T-helper 2 cell treated with Interferon-gamma antibody and Interleukin-4, amounts not matched to agents 5 μg/mL and 100 μg/mL, for 36 hours (primary cell): ENCODE measurements around the gene HOXA6.

Experiments
- DNase-seq: peaks from one replicate; pipeline ENCODE4 v3.0.0; 2021; ENCODE audit warnings: low spot score
- H3K27ac Mint-ChIP-seq: one replicate; pipeline ENCODE4 v1.8.0; 2021; ENCODE audit warnings: mild to moderate bottlenecking, mixed read lengths
- H3K27me3 Mint-ChIP-seq: one replicate; pipeline ENCODE4 v1.8.0; 2021; ENCODE audit warnings: low read depth, mixed read lengths
- H3K36me3 Mint-ChIP-seq: one replicate; pipeline ENCODE4 v1.8.0; 2021; ENCODE audit warnings: low read depth, mixed read lengths
- H3K4me1 Mint-ChIP-seq: one replicate; pipeline ENCODE4 v1.8.0; 2021; ENCODE audit warnings: low read depth, mixed read lengths
- H3K4me3 Mint-ChIP-seq: one replicate; pipeline ENCODE4 v1.8.0; 2022; ENCODE audit warnings: mild to moderate bottlenecking, moderate library complexity, mixed read lengths
- H3K9me3 Mint-ChIP-seq: one replicate; pipeline ENCODE4 v1.8.0; 2021; ENCODE audit warnings: mixed read lengths

Gene HOXA6

DNA sequence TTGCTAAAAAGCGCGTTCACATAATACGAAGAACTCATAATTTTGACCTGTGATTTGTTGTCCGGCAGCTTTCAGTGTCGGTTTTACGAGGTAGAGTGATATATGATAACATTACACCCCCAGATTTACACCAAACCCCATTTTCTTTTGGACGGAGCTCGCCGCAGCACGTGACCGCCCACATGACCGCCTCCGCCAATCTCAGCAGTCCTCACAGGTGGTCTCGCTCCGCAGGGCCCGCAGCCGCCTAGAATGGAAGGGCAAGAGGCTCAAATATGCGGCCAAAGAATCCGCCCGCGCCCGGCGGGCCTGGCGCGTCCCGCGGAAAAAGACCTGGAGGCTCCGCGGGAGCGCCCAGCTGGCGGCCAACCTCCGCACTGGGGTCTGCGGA lies 8.9 kb upstream of the HOXA6 start, which contains the start of gene HOXA7:
Gene HOXA7 (minus strand): TSS at position 168 of the 391 bp plus-strand sequence. CDS start 130 bp downstream, at position 38.
- H3K27ac Mint-ChIP-seq = peak within 1 kb of the TSS; percentile 80
- no peaks in the 10 kb centered on the region for H3K9me3 Mint-ChIP-seq
- H3K4me1 Mint-ChIP-seq = peaks cover 17% of the 10 kb centered on the region
- peaks cover 2% of the 10 kb centered on the region for H3K36me3 Mint-ChIP-seq
- peaks cover 87% of the 10 kb centered on the region for H3K27me3 Mint-ChIP-seq
- no peak for DNase-seq
- peak within 1 kb of the TSS; percentile 18 for H3K4me3 Mint-ChIP-seq

DNA sequence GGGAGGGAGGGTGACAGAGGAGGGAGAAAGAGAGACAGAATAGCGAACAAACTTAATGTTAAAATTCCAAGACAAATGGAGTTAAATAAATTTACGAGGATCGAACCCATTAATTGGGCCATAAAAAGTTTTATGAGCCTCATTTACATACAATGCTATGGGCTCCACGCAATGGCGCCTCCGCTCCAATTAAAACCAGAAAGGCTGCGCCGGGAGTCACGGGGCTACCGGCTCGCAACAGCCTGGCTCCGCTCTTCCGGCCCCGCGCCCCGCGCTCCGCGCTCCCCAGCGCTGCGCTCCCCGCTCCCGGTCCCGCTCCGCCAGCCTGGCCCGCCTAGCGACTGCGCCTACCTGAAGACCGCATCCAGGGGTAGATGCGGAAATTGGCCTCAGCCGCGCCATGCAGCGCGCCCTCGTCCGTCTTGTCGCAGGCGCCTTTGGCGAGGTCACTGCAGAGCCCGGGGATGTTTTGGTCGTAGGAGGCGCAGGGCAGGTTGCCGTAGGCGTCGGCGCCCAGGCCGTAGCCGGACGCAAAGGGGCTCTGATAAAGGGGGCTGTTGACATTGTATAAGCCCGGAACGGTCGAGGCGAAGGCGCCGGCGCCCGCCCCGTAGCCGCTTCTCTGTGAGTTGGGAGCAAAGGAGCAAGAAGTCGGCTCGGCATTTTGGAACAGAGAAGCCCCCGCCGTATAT lies 8.4 kb upstream of the HOXA6 start:
- peaks cover 22% of the 10 kb centered on the region for H3K4me1 Mint-ChIP-seq
- peaks cover 3% of the 10 kb centered on the region for H3K36me3 Mint-ChIP-seq
- peak overlapping the region; percentile 80 for H3K27ac Mint-ChIP-seq
- H3K4me3 Mint-ChIP-seq = no peak overlapping the region
- no peaks in the 10 kb centered on the region for H3K9me3 Mint-ChIP-seq
- peaks cover 90% of the 10 kb centered on the region for H3K27me3 Mint-ChIP-seq
- DNase-seq = no peak

- DNase-seq = no peak
- H3K4me1 Mint-ChIP-seq = peaks cover 23% of the 10 kb centered on the region
- H3K27ac Mint-ChIP-seq = peak overlapping the region; percentile 80
- peak overlapping the region; percentile 52 for H3K4me3 Mint-ChIP-seq
- no peaks in the 10 kb centered on the region for H3K9me3 Mint-ChIP-seq
- H3K36me3 Mint-ChIP-seq = peaks cover 3% of the 10 kb centered on the region
- H3K27me3 Mint-ChIP-seq = peaks cover 92% of the 10 kb centered on the region
Measured at GRCh38 chr7:27154901-27155815, 7.6 kb upstream of the HOXA6 start.

DNA sequence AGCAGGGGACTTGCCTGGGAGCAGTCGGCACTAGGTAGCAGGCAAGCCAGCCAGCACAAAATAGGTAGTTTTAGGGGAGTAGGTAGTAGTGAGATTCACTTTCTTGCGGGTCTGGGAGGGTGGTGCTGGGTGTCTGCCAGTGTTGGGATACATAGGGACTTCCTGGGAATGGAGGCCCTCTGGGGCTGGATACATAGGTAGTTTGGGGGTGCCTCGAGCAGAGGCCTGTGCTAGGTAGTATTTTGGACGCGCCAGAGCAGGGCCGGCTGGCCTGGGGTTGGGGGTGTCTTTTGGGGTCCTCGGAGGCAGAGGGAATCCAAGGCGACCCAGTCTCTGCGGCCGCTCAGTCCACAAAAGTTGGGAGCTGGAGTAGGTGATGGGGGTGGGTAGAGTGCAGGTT lies 6.8 kb upstream of the HOXA6 start:
- no peak for DNase-seq
- H3K4me1 Mint-ChIP-seq = peaks cover 23% of the 10 kb centered on the region
- no peak overlapping the region for H3K4me3 Mint-ChIP-seq
- H3K27me3 Mint-ChIP-seq = peaks cover 92% of the 10 kb centered on the region
- H3K9me3 Mint-ChIP-seq = no peaks in the 10 kb centered on the region
- H3K27ac Mint-ChIP-seq = no peak overlapping the region
- peaks cover 3% of the 10 kb centered on the region for H3K36me3 Mint-ChIP-seq

- H3K4me3 Mint-ChIP-seq = no peak overlapping the region
- peaks cover 92% of the 10 kb centered on the region for H3K27me3 Mint-ChIP-seq
- H3K9me3 Mint-ChIP-seq = no peaks in the 10 kb centered on the region
- no peak overlapping the region for H3K27ac Mint-ChIP-seq
- no peak for DNase-seq
- H3K4me1 Mint-ChIP-seq = peaks cover 23% of the 10 kb centered on the region
- H3K36me3 Mint-ChIP-seq = peaks cover 3% of the 10 kb centered on the region
Measured at GRCh38 chr7:27153526-27153925, 6.0 kb upstream of the HOXA6 start.

DNA sequence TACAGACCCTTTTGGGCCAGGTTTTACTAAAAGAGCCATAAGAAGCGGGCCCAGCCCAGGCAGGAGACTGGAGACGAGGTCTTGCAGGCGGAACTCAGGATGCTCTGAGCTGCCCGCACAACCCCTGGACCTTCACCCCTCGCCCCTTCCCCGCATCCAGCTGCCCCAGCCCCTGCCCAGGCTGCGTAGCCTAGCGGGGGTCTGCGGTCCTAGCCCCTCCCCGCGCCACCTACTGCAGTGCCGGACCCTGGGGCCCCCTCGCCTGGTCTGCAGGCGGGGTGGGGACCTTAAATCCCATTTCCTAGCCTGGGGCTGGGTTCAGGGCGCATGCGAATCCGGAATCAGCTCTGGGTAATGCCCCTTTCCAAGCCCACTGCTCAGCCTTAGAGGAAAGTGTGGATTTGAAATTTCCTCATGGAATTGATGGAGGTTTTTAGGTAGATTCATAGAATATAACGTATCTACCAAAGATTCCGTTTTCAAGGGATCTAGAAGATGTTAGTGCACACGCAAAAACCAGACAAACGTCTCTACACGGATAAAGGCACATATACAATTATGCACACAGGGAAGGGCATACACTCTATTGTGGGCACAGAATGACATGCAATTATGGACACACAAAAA lies 5.4 kb upstream of the HOXA6 start:
- peaks cover 92% of the 10 kb centered on the region for H3K27me3 Mint-ChIP-seq
- H3K4me1 Mint-ChIP-seq = peaks cover 22% of the 10 kb centered on the region
- no peaks in the 10 kb centered on the region for H3K9me3 Mint-ChIP-seq
- no peak for DNase-seq
- H3K36me3 Mint-ChIP-seq = peaks cover 3% of the 10 kb centered on the region
- no peak overlapping the region for H3K4me3 Mint-ChIP-seq
- H3K27ac Mint-ChIP-seq = peak overlapping the region; percentile 8

DNA sequence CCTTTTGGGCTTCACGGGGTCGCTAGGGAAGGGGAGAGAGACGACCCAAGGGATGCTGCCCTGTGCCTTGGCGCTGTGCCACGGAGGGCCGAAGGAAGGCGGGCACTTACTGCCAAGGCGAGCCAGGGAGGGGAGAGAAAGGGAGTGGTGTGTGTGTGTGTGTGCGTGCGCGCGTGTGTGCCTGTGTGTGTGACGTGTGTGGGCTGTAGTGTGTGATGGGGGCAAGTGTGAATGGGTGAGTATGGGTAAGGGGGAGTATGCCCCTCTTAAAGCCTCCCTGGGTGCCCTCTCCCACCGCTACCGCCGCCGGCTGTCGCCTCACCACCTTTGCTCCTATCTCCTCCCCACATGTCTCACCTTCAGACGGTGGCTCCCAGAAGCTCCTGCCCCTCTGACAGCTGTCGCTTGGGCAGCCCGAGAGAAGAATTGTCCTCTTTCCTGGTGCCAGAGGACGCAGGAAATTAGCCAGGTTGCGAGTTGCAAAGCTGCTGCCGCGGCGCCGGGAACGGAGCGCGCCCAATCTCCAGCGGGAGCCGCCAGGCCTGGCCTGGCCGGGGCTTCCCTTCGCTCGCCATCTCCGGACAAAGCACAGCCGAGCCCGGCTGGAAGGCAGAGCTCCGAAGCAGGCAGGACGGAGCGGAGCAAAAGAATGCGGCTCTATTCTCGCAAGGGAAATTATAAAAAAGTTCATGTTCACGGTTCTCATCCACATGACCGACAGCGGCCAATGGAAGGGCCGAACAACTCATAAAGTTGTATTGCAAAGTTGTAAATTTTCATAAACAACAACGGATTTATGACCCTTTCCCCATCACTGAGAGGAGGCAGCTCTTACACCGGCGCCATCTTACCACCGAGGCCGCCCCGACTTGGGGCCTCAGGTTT lies 4.6 kb upstream of the HOXA6 start, which contains the start of gene HOXA3:
Gene HOXA3 (minus strand): TSS at position 653 of the 885 bp plus-strand sequence. CDS start 41,943 bp downstream, outside the sequence.
- Mint-ChIP-seq H3K9me3 (no peaks in the 10 kb centered on the region), H3K36me3 (peaks cover 3% of the 10 kb centered on the region), H3K27ac (peak within 1 kb of the TSS; percentile 68), H3K27me3 (peaks cover 91% of the 10 kb centered on the region), H3K4me3 (peak within 1 kb of the TSS; percentile 71), H3K4me1 (peaks cover 19% of the 10 kb centered on the region)
- DNase-seq = no peak

GRCh38 chr7:27151341-27151930 lies 3.9 kb upstream of the HOXA6 start:
- Mint-ChIP-seq H3K36me3 (peaks cover 3% of the 10 kb centered on the region), H3K4me1 (peaks cover 19% of the 10 kb centered on the region), H3K27me3 (peaks cover 93% of the 10 kb centered on the region), H3K9me3 (no peaks in the 10 kb centered on the region), H3K4me3 (peak overlapping the region; percentile 71), H3K27ac (peak overlapping the region; percentile 68)
- DNase-seq = no peak

GRCh38 chr7:27150568-27151340 lies 3.2 kb upstream of the HOXA6 start:
- peak overlapping the region; percentile 71 for H3K4me3 Mint-ChIP-seq
- peak; percentile 51 for DNase-seq
- no peaks in the 10 kb centered on the region for H3K9me3 Mint-ChIP-seq
- H3K27ac Mint-ChIP-seq = no peak overlapping the region
- peaks cover 3% of the 10 kb centered on the region for H3K36me3 Mint-ChIP-seq
- peaks cover 94% of the 10 kb centered on the region for H3K27me3 Mint-ChIP-seq
- peaks cover 19% of the 10 kb centered on the region for H3K4me1 Mint-ChIP-seq

DNA sequence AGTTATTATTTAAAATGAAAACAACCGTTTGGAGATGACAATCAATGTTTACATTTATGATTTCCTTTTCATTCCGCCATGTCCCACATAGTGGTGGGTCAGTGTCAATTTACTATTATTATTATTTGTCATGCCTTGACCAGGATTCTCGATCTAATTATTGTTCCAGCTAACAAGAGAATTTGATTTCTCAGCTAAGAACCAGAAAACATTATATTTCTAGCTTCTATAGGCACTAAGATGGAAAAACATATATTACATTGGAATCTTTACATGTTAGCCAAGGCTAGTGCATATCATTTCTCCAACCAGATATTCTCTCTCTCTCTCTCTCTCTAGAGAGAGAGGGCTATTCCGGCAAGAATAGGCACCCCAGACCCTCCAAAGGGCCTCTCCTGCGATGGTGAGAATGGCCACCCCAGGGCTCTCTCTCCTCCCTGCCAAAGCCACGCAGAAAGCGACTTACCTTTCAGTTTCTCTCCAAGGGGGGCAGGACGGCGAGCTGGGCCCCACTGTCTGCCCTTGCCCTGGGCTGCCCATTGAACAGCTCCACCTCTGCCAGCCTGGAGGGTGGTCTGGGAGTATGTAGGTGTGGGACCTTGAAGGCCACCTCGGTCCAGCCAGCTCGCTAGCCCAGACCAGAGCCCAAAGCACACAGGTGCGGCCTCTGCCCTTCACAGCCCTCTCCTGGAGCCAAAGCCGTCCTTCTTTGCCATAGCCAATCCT lies 2.4 kb upstream of the HOXA6 start:
- Mint-ChIP-seq H3K36me3 (peaks cover 3% of the 10 kb centered on the region), H3K9me3 (no peaks in the 10 kb centered on the region), H3K4me3 (peak overlapping the region; percentile 71), H3K4me1 (peaks cover 16% of the 10 kb centered on the region), H3K27ac (no peak overlapping the region), H3K27me3 (peaks cover 86% of the 10 kb centered on the region)
- no peak for DNase-seq

- H3K27me3 Mint-ChIP-seq = peaks cover 76% of the 10 kb centered on the region
- no peak overlapping the region for H3K27ac Mint-ChIP-seq
- H3K9me3 Mint-ChIP-seq = no peaks in the 10 kb centered on the region
- peaks cover 3% of the 10 kb centered on the region for H3K36me3 Mint-ChIP-seq
- H3K4me1 Mint-ChIP-seq = peaks cover 10% of the 10 kb centered on the region
- no peak for DNase-seq
- H3K4me3 Mint-ChIP-seq = no peak overlapping the region
Measured at GRCh38 chr7:27148756-27149641, 1.4 kb upstream of the HOXA6 start.
